NCI-H748 (cell line): ENCODE data around the gene SIAH2.

Experiments used
- DNase-seq: peaks from one replicate; lab custom pipeline; 2025; ENCODE audit not compliant: unreplicated experiment; lab: John Stamatoyannopoulos, UW

Gene SIAH2

DNA sequence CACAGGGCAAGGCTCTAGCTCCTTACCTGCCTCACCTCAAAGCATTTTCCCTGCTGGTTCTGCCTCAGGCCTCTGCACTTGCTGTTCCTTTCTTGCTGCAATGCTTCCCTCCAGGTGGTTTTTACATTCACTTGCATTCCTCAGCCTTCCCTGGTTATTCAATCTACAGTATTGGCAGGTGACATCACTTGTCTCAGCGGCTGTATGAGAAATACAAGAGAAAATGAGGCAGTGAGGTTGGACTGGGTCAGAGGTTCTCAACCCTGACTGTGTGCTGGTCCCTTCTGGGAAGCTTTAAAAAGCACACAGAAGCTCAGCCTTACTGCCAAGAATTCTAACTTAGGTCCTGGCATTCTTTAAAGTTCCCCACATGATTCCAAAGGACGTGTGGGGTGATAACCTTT, 26.7 kb downstream of the SIAH2 start:
- no peak for DNase-seq

DNA sequence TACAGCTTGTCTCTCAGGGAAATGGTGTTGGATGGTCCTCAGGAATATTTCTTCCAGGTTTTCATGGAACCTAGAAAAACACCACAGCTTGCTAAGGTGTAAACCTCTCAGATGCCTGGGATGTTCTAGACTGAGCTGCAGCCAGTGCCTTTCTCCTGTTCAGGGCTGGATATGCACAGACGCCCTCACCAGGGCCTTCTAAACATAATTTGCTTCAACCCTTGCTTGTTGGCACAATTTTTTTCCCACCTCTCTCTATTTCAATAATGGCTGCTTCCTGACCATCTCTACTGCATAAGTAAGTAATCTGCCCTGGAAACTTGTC, 28.2 kb downstream of the SIAH2 start:
- no peak for DNase-seq

DNA sequence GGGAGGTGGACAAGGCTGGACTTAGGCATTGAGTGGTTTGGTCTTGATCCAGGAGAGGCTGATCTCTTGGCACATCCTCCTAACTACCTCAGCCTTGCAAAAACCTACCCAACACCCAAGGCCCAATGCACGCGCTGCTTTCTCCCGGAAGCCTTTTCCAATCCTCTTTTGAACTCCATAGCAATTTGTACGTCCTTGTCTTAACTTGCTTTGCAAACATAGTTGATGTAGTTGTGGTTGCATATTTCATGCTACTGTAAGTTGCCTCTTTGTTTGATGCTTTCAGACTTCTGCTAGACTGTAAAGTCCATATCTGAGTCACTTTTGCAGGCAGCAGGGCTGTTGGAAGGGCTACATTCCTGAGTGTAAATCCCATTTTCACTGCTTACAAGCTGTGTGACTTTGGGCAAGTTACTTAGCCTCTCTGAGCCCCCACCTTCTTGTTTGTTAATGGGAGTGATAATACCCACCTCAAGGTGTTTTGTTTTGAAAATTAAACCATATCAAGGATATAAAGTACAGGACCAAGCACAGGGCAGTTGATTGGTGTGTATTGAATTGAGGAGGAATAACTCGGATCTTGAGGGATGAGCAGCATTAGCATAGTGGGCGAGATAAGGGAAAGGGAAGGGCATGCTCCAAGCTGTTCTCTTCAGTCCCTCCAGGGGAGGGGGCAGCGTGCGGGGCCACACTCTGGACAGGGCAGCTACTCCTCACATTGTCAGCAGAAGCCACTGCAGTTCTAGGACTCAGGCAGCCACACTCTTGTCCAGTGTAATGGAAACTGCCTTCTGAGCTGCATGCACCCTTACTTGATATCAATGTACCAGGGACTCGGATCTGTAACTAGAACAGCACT, 28.8 kb downstream of the SIAH2 start:
- no peak for DNase-seq

DNA sequence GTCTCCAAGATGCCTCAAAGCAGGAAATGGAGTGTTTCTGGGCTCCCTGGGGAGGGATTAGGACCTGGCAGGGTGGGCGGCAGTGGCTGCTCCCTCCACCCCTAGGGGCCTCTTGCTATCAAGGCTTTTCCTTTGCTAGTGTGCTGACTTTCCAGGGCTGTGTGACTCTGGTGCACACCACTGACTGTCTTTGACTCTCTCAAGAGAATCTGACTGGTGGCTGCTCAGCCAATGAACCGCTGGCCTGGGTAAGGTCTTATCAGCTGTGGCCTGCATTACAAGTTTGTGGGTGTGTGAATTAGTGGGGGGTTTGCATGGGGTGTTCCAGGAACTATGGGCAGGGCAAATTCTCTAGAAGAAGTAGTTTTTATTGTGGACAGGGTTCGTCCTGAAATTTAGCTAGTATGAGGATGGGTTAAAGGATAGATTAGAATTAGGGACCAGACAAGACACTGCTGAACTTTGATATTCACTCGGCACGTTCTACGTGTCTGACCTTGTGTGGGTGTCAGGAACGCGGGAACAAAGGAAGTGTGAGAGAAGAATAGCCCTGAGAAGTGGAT, 29.5 kb downstream of the SIAH2 start:
- no peak for DNase-seq

DNA sequence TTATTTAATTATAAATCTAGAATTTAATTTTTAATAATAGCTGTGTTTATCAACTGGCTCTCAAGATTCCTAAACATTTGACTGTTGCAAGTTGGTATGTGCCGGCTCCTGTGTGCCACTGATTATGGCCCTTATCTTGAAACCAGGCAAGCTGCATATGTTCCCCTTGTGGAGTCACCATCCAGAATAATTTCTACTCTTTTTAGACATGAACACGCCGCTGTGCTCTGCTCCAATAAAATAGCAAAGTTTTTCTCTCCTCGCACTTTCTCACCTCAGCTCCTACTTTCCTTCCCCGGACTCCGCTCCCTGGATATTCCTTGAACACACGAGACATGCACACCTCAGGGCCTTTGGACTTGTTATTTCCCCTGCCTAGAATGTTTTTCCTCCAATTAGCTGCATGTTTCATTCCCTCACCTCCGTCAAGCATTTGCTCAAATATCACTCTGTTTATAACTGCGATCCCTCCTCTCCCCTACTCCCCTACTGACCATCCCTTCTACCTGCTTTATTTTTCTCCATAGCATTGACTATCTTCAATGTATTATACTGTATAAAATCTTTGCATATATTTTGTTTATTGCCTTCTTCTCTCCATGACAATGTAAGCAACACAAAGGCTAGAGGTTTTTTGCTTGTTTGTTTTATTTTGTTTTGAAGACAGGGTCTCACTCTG, 33.1 kb downstream of the SIAH2 start:
- DNase-seq: no peak

DNA sequence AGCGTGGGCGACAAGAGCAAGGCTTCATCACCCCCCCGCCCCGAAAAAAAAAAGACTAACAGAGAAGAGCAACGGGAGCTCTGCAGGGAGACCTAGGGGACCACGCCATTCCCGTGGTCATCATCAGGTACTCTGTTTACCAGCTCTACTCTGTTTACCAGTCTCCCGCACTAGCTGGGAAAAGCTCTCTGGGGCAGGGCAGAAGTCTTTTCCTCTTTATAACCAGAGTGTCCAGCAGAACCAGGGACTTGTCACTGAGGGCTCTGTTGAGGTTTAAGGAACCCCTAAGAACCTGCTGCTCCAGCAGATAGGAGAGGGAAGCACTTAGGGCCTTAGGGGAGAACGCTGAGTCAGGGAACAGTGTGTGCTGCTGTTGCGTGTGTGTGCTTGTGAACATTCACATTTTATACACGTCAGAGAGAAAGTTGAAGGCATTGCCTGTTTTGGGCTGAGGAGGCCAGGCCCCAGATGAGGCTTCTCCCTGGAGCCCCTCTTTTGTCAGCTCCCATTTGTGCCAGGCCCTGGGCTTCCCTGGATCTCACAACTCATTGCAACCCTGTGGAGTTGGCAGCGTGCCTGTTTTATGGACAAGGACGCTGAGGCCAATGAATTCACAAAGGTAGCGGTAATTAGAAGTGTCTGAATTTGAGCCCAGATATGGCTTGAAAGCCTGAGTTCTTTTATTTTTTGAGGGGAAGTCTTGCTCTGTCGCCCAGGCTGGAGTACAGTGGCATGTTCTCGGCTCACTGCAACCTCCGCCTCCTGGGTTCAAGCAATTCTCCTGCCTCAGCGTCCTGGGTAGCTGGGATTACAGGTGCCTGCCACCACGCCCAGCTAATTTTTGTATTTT, 35.1 kb downstream of the SIAH2 start:
- DNase-seq: peak; percentile 4

DNA sequence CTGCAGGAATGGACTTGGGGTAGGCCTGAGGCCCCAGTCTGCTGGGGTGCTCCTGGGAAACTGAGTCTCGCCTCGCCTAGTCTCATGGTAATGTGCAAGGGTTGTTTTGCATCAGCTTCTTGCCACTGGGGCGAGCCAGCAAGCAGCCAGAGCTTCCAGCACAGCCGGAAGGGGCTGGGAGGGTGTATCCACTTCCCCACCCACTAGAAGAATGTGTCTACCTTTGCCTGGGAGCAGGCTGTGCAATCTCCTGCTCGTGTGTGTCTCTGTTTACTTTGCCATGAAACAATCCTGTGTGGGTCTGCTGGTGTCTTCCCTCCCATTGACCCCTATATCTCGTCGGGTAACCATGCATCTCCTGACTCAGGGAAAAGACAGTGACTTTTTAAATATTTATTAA, 37.4 kb downstream of the SIAH2 start:
- DNase-seq: no peak

DNA sequence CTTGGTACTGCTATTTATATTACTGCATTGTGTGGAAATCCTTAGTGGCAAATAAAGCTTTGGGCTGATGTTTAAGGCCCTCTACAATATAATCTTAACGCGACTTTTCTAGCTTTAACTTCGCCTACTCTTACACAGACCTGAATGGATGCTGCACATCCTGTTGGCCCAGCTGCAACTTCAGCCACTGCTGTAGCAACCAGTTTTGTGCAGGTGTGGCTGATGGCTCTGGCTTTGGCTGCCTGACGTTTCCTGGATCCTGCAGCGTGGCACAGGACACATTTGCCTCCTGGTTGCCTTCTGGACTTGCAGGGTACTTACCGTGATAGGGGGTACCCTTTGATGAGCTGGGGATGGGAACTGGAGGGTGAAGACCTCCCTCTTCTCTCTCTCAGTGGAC, 39.0 kb downstream of the SIAH2 start:
- peak; percentile 2 for DNase-seq

DNA sequence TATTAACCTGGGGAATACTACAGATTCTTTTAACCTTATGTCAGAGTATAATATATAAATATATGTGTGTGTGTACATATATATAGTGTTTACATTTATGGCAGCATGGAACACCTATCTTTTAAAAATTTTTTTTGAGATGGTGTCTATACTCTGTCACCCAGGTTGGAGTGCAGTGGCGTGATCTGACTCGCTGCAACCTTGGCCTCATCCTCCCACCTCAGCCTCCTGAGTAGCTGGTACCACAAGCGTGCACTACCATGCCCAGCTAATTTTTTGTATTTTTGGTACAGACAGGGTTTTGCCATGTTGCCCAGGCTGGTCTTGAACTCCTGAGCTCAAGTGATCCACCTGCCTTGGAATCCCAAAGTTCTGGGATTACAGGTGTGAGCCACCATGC, 40.7 kb downstream of the SIAH2 start:
- DNase-seq: no peak

DNA sequence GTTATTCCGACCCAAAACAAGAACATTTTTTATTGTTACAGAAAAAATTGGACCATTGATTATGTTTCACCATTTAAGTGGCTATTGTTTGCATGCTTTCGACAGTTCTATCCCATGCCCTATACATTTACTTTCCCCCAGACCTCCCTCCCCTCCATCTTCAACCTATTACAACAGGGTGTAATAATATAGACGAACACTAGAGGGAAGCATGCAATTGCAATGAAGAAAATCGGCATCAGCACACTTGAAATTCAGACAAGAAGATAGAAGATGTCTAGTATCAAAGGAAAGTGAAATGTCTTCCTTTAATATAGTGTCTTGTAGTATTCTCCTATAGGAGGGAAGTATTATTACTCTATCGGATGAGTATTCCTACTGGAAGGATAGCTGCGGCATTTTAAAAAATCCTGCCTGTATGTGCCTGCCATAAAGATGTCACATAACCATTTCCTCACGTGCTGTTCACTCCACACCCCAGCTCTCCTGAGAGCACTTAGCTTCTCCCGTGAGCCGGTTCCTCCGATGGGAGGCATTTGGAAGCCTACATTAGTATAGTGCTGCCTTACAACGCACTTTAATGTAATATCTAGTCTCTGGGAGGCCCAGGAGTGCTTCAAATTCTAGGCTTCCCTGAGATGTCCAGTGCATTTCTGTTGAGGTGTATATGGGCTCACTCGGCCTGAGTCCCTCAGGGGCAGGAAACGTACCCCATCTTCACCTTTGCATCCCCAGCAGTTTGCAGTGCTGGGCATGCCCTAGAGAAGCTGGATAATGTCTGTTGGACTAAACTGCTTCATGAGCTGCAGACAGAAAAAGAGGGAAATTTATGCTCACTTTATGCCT, 41.5 kb downstream of the SIAH2 start:
- DNase-seq: peak; percentile 55

DNA sequence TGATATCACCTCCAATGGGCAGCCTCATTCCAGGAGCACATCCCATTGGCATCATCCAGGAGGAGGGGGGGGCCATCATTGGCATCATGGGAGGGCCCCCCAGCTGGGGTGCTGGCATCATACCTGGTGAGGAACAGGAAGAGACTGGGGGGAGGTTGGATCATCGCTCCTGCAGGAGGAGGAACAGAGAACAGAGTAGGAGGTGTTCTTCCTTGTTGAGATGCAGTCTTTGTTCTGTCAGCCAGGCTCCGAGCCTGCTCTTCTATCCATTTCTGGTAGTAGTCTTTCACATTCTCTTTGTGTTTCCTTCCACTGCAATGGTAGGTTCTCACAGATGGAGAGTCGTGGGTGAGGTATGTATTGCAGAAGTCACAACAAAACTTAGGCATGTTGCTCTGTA, 42.5 kb downstream of the SIAH2 start:
- DNase-seq: no peak

DNA sequence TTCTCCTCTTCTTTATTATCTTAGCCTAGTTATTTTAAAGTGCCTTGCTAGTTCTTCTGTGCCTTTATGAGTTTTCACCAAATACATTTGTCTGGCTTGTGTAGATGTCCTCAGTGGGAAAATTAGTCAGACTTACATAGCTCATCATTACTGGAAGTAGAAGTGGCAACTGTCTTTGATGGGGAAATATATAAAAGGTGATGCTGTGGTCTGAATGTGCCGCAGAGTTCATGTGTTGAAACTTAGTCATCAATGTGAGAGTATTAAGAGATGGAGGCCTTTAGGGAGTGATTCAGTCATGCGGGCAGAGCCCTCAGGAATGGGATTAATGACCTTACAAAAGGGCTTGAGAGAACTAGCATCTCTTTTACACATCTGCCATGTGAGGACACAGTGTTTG, 52.9 kb downstream of the SIAH2 start:
- DNase-seq: no peak

DNA sequence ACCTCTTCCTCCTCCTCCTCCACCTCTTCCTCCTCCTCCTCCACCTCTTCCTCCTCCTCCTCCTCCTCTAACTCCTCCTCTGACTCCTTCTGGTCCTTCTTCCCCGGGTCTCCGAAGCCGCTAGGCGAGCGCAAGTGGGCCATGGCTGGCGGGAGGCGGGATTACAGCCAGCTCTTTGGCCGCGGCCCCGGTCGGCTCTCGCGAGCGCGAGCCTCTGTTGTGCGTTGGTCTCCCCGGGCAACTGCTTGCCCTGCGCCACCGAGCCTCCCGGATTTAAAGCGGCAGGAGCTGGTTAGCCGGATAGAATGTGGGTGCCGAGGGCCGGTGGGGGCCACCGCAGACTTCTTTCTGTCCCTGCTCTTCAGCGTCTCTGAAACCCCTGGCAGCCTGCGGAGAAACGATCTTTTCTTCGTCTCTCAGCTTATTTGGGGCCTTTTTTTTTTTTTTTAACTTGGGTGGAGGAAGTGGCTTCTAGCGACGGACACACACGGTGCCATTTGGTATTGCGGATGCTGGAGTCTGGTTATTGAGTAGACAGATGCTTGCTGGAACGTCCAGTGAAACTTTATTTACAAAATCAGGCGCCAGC, 59.1 kb downstream of the SIAH2 start, which contains the start of gene ERICH6:
Gene ERICH6 (minus strand): TSS at position 165 of the 589 bp plus-strand sequence. CDS start 22 bp downstream, at position 143.
- peak; percentile 89 for DNase-seq

DNA sequence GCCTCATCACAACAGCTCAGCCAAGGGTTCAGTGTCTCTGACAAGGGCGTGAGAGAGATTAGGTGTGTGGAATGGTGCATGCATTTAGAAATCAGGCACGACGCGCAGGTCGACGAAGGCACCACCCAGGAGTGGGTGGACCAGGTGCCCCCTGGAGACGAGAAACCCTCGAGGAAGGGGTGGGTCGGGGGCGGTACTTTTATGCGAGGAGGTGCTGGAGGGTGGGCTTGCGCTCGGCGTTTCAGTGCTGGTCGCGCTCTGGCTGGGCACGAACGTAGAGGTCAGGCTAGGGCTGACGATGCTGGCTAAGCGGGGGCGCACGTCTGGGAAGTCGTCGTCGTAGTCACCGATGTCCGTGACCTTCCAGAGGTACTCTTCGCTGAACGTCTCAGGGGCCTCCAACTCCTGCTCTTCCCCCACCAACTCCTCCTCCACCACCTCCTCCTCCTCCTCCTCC, 59.6 kb downstream of the SIAH2 start:
- DNase-seq: peak; percentile 57

DNA sequence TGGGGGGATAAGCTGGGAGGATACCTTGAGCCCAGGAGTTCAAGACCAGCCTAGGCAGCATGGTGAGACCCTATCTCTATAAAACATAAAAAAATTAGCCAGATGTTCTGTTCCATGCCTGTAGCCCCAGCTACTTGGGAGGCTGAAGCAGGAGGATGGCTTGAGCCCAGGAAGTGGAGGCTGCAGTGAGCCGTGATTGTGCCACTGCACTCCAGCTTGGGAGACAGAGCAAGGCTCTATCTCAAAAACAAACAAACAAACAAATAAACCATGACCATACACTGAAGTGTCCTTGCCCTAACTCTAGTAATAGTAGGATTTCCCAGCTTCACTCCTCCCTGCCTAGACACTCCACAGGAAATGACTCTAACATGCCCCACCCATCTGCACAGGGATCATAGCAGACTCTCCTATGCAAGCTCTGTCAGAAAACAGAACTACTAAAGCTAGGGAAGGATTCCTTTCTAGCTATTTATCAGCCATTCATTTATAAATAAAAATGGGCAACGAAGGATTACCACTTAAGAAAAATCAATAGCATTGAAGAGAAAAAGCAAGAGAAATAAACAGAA, 63.8 kb downstream of the SIAH2 start:
- peak; percentile 34 for DNase-seq

DNA sequence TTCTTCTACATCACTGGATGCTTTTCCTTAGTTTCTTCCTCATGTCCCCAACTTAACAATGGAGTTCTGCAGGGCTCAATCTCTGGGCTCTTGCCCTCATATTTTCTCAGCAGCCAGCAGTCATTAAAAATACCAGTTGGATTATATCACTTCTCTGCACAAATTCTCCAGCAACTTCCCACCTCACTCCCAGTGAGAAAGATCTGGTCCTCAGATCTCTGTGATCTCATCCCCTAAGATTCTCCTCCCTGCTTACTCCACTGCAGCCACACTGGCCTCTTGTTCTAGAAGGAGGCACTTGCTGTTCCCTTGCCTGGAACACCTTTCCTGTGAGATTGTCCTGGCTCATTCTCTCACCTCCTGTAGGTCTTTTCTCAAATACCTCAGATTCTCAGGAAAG, 65.3 kb downstream of the SIAH2 start:
- DNase-seq: no peak

DNA sequence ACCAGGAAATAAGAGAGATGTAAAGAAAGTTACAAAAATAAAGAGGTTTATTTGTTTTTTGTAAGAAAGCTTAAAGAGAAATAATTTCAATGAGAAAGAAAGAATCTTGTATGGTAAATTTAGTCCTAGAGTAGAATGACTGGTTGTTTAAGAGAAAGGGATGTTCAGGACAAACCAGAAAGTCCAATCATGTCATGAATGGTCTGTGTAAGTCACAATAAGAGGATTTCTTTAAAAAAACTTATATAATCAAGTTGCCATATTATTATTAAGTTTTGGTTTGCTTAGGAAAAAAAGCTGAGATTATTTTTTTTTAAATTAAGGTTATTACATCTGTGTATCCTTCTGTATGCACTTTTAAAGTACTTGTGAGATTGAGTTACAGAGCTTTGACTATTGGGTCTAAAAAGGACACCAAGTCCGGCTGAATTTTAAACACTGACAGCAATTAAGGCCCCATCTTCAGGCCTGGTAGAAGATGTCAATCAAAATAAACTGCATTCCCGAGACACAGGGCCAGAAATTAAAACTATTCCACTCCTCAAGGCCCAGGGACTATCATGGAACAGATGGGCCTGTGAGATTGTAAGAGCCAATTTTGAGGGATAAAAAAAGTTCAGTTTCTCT, 71.4 kb downstream of the SIAH2 start:
- DNase-seq: no peak
